Mesenchymal stem cell (in vitro differentiated cells and primary cell): ENCODE measurements around the gene NAALADL2.

ENCODE experiments used
- DNase-seq: peaks from one replicate; pipeline ENCODE4 v3.0.0-alpha.2; 2013
- H2AFZ ChIP-seq: one replicate; pipeline ENCODE4 v1.6.1; 2013; ENCODE audit warnings: low read depth, mild to moderate bottlenecking, control low read depth, inconsistent platforms, low read length, moderate library complexity
- H2AK5ac ChIP-seq: 2 replicates; pipeline ENCODE4 v1.6.1; 2013; ENCODE audit warnings: low read length, moderate library complexity, mild to moderate bottlenecking, inconsistent platforms; ENCODE audit not compliant: severe bottlenecking
- H2BK120ac ChIP-seq: one replicate; pipeline ENCODE4 v1.6.1; 2013; ENCODE audit warnings: low read depth, mild to moderate bottlenecking, inconsistent platforms, low read length, moderate library complexity
- H2BK12ac ChIP-seq, 2 experiments: one replicate each; pipeline ENCODE4 v1.6.1; 2013; ENCODE audit warnings: inconsistent platforms in 2 of 2, low read length in 2 of 2, mild to moderate bottlenecking in 2 of 2, moderate library complexity in 2 of 2, control low read depth in 1 of 2
- H2BK15ac ChIP-seq: one replicate; pipeline ENCODE4 v1.6.1; 2013; ENCODE audit warnings: mild to moderate bottlenecking, low read depth, inconsistent platforms; ENCODE audit not compliant: poor library complexity, severe bottlenecking
- H2BK5ac ChIP-seq: 2 replicates; pipeline ENCODE4 v1.6.1; 2013; ENCODE audit warnings: low read depth, mild to moderate bottlenecking, low read length, control low read depth, inconsistent platforms; ENCODE audit not compliant: poor library complexity, severe bottlenecking
- H3K14ac ChIP-seq, 2 experiments: one replicate each; pipeline ENCODE4 v1.6.1; 2013; ENCODE audit warnings: inconsistent platforms in 2 of 2, low read length in 2 of 2, control low read depth in 1 of 2, mild to moderate bottlenecking in 1 of 2, moderate library complexity in 1 of 2
- H3K18ac ChIP-seq, 2 experiments: one replicate each; pipeline ENCODE4 v1.6.1; 2013; ENCODE audit warnings: inconsistent platforms in 2 of 2, low read length in 2 of 2, control low read depth in 1 of 2, low read depth in 1 of 2, mild to moderate bottlenecking in 1 of 2
- H3K23ac ChIP-seq, 2 experiments: one replicate each; pipeline ENCODE4 v1.6.1; 2013; ENCODE audit warnings: inconsistent platforms in 2 of 2, low read length in 2 of 2, mild to moderate bottlenecking in 2 of 2, moderate library complexity in 2 of 2, control low read depth in 1 of 2
- H3K27ac ChIP-seq: 2 replicates; pipeline ENCODE4 v1.5.1; 2013; ENCODE audit warnings: mild to moderate bottlenecking, moderate library complexity, low read length, control low read depth, inconsistent platforms; ENCODE audit not compliant: poor library complexity, severe bottlenecking
- H3K27me3 ChIP-seq, 2 experiments: 2 replicates each; pipeline versions ENCODE4 v1.6.1 to v1.7.0; 2013; ENCODE audit warnings: low read length in 2 of 2, mild to moderate bottlenecking in 2 of 2, moderate library complexity in 2 of 2, control low read depth in 1 of 2, inconsistent platforms in 1 of 2; ENCODE audit not compliant: control insufficient read depth in 1 of 2, insufficient read depth in 1 of 2
- H3K36me3 ChIP-seq, 2 experiments: 2 replicates each; pipeline versions ENCODE4 v1.6.1 to v1.7.0; 2013; ENCODE audit warnings: low read length in 2 of 2, control low read depth in 1 of 2, inconsistent platforms in 1 of 2, low read depth in 1 of 2, mild to moderate bottlenecking in 1 of 2; ENCODE audit not compliant: insufficient read depth in 2 of 2, control insufficient read depth in 1 of 2
- H3K4ac ChIP-seq, 2 experiments: one replicate each; pipeline ENCODE4 v1.6.1; 2013; ENCODE audit warnings: inconsistent platforms in 2 of 2, low read length in 2 of 2, mild to moderate bottlenecking in 2 of 2, moderate library complexity in 2 of 2, control low read depth in 1 of 2, low read depth in 1 of 2
- H3K4me1 ChIP-seq: 2 replicates; pipeline ENCODE4 v1.6.1; 2013; ENCODE audit warnings: low read depth, low read length, control low read depth; ENCODE audit not compliant: control insufficient read depth, insufficient read depth
- H3K4me2 ChIP-seq: 2 replicates; pipeline ENCODE4 v1.6.1; 2013; ENCODE audit warnings: low read length, mild to moderate bottlenecking, inconsistent platforms; ENCODE audit not compliant: poor library complexity, severe bottlenecking
- H3K4me3 ChIP-seq, 2 experiments: 2 replicates each; pipeline versions ENCODE4 v1.5.1 to v1.7.0; 2013; ENCODE audit warnings: low read length in 2 of 2, mild to moderate bottlenecking in 2 of 2, control low read depth in 1 of 2, low read depth in 1 of 2; ENCODE audit not compliant: insufficient read depth in 1 of 2
- H3K79me1 ChIP-seq: replicated peaks from 2 replicates; pipeline ENCODE4 v1.6.1; 2013; ENCODE audit warnings: mild to moderate bottlenecking, control low read depth, low read length, inconsistent platforms; ENCODE audit not compliant: poor library complexity, severe bottlenecking
- H3K9ac ChIP-seq: 2 replicates; pipeline ENCODE4 v1.7.0; 2013; ENCODE audit warnings: mild to moderate bottlenecking, low read length, moderate library complexity
- H3K9me3 ChIP-seq: 2 replicates; pipeline ENCODE4 v1.7.0; 2013; ENCODE audit warnings: mild to moderate bottlenecking, low read length; ENCODE audit not compliant: control insufficient read depth
- H4K8ac ChIP-seq: one replicate; pipeline ENCODE4 v1.6.1; 2013; ENCODE audit warnings: inconsistent platforms, mild to moderate bottlenecking, low read length, moderate library complexity
- H4K91ac ChIP-seq: one replicate; pipeline ENCODE4 v1.6.1; 2013; ENCODE audit warnings: mild to moderate bottlenecking, low read length, inconsistent platforms
- WGBS: methylation state at CpG from one replicate; pipeline ENCODE4 v1.1.7; 2013; ENCODE audit warnings: mixed read lengths; 5-methylcytosine and 5-hydroxymethylcytosine counted together

NAALADL2 gene

DNA sequence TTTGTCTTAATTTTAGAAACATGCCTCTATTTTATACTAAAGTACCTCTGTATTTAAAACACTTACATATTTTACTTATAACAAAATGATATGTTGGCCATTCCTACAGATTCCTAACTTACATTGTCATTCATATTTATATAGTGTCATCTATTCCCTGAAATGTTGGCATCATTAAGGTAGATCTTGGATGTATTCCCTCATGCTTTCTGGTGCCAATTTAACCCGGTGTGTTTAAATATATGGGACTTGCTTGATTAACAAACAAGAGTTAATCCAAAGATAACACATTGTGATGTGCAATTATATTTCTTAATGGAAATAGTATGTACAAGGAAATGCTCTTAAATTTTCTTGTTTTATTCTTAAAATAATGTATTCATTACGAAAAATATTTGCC is 352.3 kb downstream of the NAALADL2 start:
- Histone ChIP-seq H2AFZ (no peak overlapping the region), H3K4me3 (no peak overlapping the region), H3K14ac (no peak overlapping the region), H2BK15ac (no peak overlapping the region), H3K23ac (no peak overlapping the region), H2BK12ac (no peak overlapping the region), H3K4ac (no peak overlapping the region), H3K4me2 (no peak overlapping the region), H4K8ac (no peak overlapping the region), H3K4me1 (no peaks in the 10 kb centered on the region), H2AK5ac (no peak overlapping the region), H3K27ac (no peak overlapping the region), H2BK120ac (no peak overlapping the region), H3K36me3 (no peaks in the 10 kb centered on the region), H3K18ac (no peak overlapping the region), H4K91ac (no peak overlapping the region), H2BK5ac (no peak overlapping the region), H3K9me3 (no peaks in the 10 kb centered on the region), H3K79me1 (no peaks in the 10 kb centered on the region), H3K9ac (no peak overlapping the region), H3K27me3 (no peaks in the 10 kb centered on the region)
- no peak for DNase-seq
- 100% methylated on average over 1 of the region's 2 CpGs for WGBS

DNA sequence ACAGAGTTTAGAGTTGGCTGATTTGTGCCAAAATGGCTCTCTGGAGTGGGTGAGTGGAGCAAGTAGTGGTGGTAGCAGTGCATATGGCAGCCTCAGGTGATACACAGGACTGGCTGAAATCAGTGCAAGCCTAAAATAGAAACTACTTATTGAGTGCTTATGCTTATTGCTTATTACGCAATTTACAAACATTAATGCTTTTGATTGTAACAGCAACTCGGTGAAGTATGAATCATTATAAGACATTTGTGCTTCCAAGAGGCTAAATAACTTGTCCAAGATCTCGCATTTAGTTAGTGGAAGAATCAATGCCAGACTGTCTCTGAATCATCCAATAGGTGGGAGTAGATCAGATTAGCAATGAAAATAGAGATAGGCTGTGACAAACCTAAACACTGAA is 353.8 kb downstream of the NAALADL2 start:
- Histone ChIP-seq H2AFZ (no peak overlapping the region), H3K27ac (no peak overlapping the region), H2BK15ac (no peak overlapping the region), H3K4me1 (no peaks in the 10 kb centered on the region), H3K9ac (no peak overlapping the region), H3K4me3 (peak overlapping the region in 1 of 2 experiments; percentile 63), H3K4me2 (no peak overlapping the region), H2BK12ac (no peak overlapping the region), H2BK120ac (no peak overlapping the region), H4K8ac (no peak overlapping the region), H3K14ac (no peak overlapping the region), H3K23ac (no peak overlapping the region), H3K27me3 (no peaks in the 10 kb centered on the region), H3K36me3 (no peaks in the 10 kb centered on the region), H3K79me1 (no peaks in the 10 kb centered on the region), H2BK5ac (no peak overlapping the region), H3K9me3 (no peaks in the 10 kb centered on the region), H3K4ac (no peak overlapping the region), H4K91ac (no peak overlapping the region), H2AK5ac (no peak overlapping the region), H3K18ac (no peak overlapping the region)
- WGBS = 84% methylated on average over 3 of the region's 3 CpGs
- peak; percentile 10 for DNase-seq

DNA sequence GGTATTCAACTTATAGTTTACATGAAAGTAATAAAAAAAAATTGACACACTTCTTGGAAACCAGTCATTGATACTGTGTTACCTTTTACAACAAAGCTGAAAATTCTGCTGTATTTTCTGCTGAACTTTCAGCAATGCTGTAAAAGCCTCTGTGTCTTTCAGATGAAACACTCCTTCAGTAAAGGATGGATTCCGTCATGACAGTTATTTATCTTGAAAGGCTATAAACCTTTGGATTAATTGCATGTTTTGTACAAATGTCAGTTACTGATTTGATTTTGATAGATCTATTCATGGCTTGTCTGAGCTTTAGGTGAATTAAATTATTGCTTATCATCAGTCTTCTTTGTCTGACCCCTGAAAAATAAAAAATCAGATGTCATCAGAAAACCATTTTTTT is 355.1 kb downstream of the NAALADL2 start:
- Histone ChIP-seq H2BK120ac (no peak overlapping the region), H3K27ac (no peak overlapping the region), H4K91ac (no peak overlapping the region), H3K79me1 (no peaks in the 10 kb centered on the region), H2BK5ac (no peak overlapping the region), H3K4ac (no peak overlapping the region), H3K9ac (no peak overlapping the region), H2AFZ (no peak overlapping the region), H3K4me3 (no peak overlapping the region), H3K4me1 (no peaks in the 10 kb centered on the region), H2AK5ac (no peak overlapping the region), H3K27me3 (no peaks in the 10 kb centered on the region), H3K9me3 (no peaks in the 10 kb centered on the region), H3K36me3 (no peaks in the 10 kb centered on the region), H2BK12ac (no peak overlapping the region), H3K4me2 (no peak overlapping the region), H3K23ac (no peak overlapping the region), H2BK15ac (no peak overlapping the region), H3K14ac (no peak overlapping the region), H4K8ac (no peak overlapping the region), H3K18ac (no peak overlapping the region)
- WGBS = 100% methylated on average over 1 of the region's 1 CpG
- DNase-seq = no peak

DNA sequence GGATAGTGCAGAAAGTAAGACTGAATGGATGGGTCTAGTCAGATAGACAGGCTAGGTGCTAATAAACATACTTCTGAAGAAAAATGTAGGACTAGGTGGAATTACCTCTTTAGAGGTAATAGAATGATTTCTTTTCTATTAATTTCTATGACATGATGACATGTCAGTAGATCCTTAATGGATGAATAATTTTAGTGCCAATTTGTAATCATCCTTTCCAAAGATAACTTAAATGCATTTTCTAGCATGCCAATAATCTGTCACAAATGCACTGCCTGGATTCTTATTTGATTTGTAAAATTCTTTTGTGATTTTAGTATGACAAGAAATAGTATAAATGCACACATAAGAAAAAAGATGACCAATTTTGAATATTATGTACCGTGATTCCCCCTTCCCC is 356.7 kb downstream of the NAALADL2 start:
- Histone ChIP-seq H2BK15ac (no peak overlapping the region), H2BK5ac (no peak overlapping the region), H4K8ac (no peak overlapping the region), H2BK120ac (no peak overlapping the region), H3K18ac (no peak overlapping the region), H3K4me2 (no peak overlapping the region), H3K4me3 (no peak overlapping the region), H3K27ac (no peak overlapping the region), H2AK5ac (no peak overlapping the region), H3K27me3 (no peaks in the 10 kb centered on the region), H3K4me1 (no peaks in the 10 kb centered on the region), H3K79me1 (no peaks in the 10 kb centered on the region), H3K14ac (no peak overlapping the region), H3K9me3 (no peaks in the 10 kb centered on the region), H3K36me3 (no peaks in the 10 kb centered on the region), H2BK12ac (no peak overlapping the region), H3K4ac (no peak overlapping the region), H2AFZ (no peak overlapping the region), H3K9ac (no peak overlapping the region), H4K91ac (no peak overlapping the region), H3K23ac (no peak overlapping the region)
- no CpG with 5 or more reads among the region's 1 CpG for WGBS
- no peak for DNase-seq
